Ammon's horn (tissue), 1 donor: ENCODE data around the gene KIR2DL3.
"Not testable (repeated sequence)": the region's sequence is repeated elsewhere in the genome, so short reads cannot be mapped to it uniquely, and the experiment has no call there.

Source experiments
- DNase-seq: peaks from one replicate; pipeline ENCODE4 v3.0.0-alpha.2; 2016; ENCODE audit warnings: low spot score

Gene KIR2DL3

DNA sequence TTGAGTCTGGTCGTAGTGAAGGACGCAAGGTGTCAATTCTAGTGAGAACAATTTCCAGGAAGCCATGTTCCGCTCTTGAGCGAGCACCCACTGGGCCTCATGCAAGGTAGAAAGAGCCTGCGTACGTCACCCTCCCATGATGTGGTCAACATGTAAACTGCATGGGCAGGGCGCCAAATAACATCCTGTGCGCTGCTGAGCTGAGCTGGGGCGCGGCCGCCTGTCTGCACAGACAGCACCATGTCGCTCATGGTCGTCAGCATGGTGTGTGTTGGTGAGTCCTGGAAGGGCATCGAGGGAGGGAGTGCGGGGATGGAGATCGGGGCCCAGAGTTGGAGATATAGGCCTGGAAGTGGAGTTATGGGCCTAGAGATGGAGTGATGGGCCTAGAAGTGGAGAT lies at the start of gene KIR2DL3:
Gene KIR2DL3 (plus strand): TSS at position 208 of the 400 bp plus-strand sequence. CDS start 33 bp downstream, at position 241.
- not testable (repeated sequence) for DNase-seq

- DNase-seq = no peak
Measured at GRCh38 chr19:54691582-54692297, 46.6 kb upstream of the KIR2DL3 start.

GRCh38 chr19:54692298-54692615 lies 46.1 kb upstream of the KIR2DL3 start:
- DNase-seq = no peak

DNA sequence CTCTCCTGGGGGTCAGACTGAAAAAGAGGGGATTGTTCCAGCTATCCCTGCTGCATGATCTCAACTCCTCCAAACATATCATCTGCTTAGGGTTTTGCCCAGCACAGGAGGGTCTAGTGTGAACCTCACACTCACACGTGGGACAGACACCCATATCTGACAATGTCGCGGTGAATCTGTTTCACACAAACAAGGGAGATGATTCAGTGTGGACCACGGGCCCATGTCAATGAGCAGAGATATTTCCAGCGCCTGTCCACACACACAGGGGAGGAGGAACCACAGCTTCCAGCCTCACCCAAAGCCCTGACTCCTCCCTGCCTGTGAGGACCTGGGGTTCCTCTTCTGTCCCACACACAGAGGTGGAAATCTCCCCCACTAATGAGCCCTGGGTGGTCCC lies 43.7 kb upstream of the KIR2DL3 start:
- no peak for DNase-seq

- DNase-seq = no peak
Measured at GRCh38 chr19:54696117-54696548, 42.2 kb upstream of the KIR2DL3 start.

GRCh38 chr19:54696766-54697165 lies 41.5 kb upstream of the KIR2DL3 start:
- DNase-seq = no peak

DNA sequence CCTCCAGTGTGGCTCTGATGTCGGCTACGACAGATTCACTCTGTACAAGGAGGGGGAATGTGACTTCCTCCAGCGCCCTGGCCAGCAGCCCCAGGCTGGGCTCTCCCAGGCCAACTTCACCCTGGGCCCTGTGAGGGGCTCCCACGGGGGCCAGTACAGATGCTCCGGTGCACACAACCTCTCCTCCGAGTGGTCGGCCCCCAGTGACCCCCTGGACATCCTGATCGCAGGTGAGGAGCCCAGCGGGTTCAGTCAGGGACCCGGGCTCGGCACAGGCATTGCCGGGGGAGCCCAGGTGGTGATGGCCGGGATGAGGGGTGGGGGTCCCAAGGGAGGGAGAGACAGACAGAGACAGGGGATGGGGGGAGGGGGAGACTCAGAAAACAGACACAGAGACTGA lies 40.6 kb upstream of the KIR2DL3 start:
- not testable (repeated sequence) for DNase-seq

- DNase-seq = no peak
Measured at GRCh38 chr19:54704928-54705327, 33.4 kb upstream of the KIR2DL3 start.

GRCh38 chr19:54707962-54708361 lies 30.4 kb upstream of the KIR2DL3 start:
- no peak for DNase-seq

DNA sequence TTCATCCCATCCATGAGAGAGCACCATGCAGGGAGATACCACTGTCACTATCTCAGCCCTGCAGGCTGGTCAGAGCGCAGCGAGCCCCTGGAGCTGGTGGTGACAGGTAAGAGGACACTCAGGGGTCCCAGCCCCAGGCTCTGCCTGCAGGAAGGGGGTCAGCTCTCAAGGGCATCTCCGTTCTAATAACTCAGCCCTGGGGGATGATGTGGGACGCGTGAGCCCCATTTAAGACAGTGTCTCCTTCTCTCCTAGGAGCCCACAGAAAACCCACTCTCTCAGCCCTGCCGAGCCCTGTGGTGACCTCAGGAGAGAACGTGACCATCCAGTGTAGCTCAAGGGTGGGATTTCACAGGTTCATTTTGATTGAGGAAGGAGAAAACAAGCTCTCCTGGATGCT lies 29.5 kb upstream of the KIR2DL3 start:
- DNase-seq = no peak

DNA sequence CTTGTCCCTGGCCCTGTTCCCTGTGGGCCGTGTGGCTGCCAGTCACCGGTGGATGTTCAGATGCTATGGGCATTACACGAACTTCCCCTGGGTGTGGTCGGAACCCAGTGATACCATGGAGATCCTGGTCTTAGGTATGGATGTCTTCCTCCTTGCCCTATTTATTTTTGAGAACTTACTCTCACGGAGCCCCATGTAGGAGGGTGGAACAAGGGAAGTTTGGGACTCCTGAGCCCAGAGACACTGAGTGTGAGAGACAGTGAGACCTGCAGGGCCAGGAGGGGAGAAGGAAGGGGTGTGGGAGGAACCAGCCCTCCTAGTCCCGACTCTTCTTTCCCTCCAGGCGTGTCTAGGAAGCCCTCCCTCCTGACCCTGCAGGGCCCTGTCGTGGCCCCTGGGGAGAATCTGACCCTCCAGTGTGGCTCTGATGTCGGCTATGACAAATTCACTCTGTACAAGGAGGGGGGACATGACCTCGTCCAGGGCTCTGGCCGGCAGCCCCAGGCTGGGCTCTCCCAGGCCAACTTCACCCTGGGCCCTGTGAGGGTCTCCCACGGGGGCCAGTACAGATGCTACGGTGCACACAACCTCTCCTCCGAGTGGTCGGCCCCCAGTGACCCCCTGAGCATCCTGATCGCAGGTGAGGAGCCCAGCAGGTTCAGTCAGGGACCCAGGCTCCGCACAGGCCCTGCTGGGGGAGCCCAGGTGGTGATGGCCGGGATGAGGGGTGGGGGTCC lies 28.9 kb upstream of the KIR2DL3 start:
- DNase-seq = no peak

DNA sequence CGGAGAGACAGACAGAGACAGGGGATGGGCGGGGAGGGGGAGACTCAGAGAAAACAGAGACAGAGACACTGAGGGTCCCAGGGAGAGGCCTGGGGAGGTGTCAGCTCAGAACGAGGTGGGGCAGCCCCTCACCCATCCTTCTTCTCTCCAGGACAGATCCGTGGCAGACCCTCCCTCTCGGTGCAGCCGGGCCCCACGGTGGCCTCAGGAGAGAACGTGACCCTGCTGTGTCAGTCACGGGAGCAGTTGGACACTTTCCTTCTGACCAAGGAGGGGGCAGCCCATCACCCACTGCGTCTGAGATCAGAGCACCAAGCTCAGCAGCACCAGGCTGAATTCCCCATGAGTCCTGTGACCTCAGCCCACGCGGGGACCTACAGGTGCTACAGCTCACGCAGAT lies 28.4 kb upstream of the KIR2DL3 start:
- not testable (repeated sequence) for DNase-seq

GRCh38 chr19:54724142-54724541 lies 14.2 kb upstream of the KIR2DL3 start, which contains the start of gene KIR3DL3:
KIR3DL3 (plus strand) TSS chr19:54724442; CDS start chr19:54724497, 55 bp downstream.
- DNase-seq = no peak

DNA sequence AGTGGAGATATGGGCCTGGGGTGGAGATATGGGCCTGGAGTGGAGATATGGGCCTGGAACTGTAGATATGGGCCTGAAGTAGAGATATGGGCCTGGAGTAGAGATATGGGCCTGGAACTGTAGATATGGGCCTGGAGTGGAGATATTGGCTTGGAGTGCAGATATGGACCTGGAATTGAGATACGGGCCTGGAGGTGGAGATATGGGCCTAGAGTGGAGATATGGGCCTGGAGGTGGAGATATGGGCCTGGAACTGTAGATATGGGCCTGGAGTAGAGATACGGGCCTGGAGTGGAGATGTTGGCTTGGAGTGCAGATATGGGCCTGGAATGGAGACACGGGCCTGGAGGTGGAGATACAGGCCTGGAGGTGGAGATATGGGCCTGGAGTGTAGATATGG lies 13.7 kb upstream of the KIR2DL3 start:
- DNase-seq = no peak

DNA sequence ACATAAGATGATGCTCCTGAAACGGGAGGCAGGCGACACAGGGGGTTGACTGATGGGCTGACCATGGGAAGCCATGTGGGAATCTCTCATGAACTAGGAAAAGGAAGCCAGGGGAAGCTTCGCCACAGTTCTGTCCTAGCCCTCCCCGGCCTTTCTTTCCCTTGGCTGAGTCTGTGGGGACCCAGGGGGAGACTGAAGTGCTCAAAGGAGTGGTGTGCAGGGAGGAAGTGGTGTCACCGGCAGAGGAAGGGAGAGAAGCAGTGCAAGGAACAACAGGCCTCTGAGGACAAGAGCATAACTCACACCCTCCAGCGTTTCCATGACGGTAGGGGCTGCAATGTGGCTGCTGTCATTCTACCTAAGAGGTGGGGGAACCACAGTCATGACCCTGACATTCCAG lies 13.0 kb upstream of the KIR2DL3 start:
- DNase-seq = no peak

DNA sequence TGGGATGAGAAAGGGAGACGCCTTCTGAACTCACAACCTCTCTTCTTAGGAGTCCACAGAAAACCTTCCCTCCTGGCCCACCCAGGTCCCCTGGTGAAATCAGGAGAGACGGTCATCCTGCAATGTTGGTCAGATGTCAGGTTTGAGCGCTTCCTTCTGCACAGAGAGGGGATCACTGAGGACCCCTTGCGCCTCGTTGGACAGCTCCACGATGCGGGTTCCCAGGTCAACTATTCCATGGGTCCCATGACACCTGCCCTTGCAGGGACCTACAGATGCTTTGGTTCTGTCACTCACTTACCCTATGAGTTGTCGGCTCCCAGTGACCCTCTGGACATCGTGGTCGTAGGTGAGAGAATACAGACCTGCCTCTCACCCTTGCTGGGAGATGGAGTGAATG lies 10.8 kb upstream of the KIR2DL3 start:
- no peak for DNase-seq

GRCh38 chr19:54728167-54728566 lies 10.1 kb upstream of the KIR2DL3 start:
- no peak for DNase-seq

GRCh38 chr19:54729416-54730188 lies 8.7 kb upstream of the KIR2DL3 start:
- no peak for DNase-seq

GRCh38 chr19:54731191-54731590 lies 7.1 kb upstream of the KIR2DL3 start:
- DNase-seq = no peak

GRCh38 chr19:54738715-54739114 lies 402 bp downstream of the KIR2DL3 start:
- DNase-seq = no peak

GRCh38 chr19:54739587-54740497 lies 1.5 kb downstream of the KIR2DL3 start:
- no peak for DNase-seq

- DNase-seq = not testable (repeated sequence)
Measured at GRCh38 chr19:54741950-54742349, 3.6 kb downstream of the KIR2DL3 start.
